Measurements from ENCODE around the gene NCOA1. TPM values are rescaled to one million over a fixed set of nuclear protein-coding genes. Genes with fewer than 3 reads are reported as not detected.

The NCOA1 gene
- total and polyA plus RNA-seq, 2 of the 4 experiments (the other 2 are of a cell fraction), result 6.7 to 11.3 TPM

DNA sequence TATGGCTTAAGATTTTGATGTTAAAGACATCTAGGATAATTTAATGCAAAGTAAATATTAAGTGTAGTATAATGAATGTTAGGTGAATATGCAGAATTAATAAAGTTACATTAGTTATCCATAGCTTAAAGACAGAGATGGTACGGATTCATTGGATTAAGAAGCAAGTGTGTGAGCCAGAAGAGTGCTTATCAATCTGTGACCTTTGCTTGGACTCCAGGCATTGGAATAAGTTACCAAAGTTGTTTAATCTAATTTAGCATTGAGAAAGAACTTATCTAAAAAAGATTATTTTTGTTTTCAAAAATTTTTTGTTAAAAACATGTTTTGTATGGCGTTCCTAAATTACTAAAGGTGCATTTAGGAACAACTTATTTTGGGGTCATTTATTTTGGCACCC lies 23.8 kb downstream of the NCOA1 start:
- H3K4me3 ChIP-seq (ENCODE audit: insufficient read depth, low read depth, low read length), result no peak overlapping the region
- H3K9ac ChIP-seq (ENCODE audit: low read depth, low read length), result no peak overlapping the region
- H4K20me1 ChIP-seq (ENCODE audit: insufficient read depth, low read length), result peaks cover 5% of the 10 kb centered on the region; the same call in 1 of the 2 replicates
- no peak for DNase-seq
- POLR2A ChIA-PET (ENCODE audit: unreplicated experiment), result no interaction called here
- no peaks in the 10 kb centered on the region for H3K36me3 ChIP-seq (ENCODE audit: control insufficient read depth, insufficient read depth, low read length)
- no peak overlapping the region for H3K4ac ChIP-seq (ENCODE audit: low read depth, low read length)
- no peaks in the 10 kb centered on the region for H3K27me3 ChIP-seq (ENCODE audit: control insufficient read depth, insufficient read depth, low read length)
- H3K18ac ChIP-seq (ENCODE audit: low read depth, low read length), result no peak overlapping the region
- H2AK9ac ChIP-seq (replicated peaks; ENCODE audit: low read depth, low read length, poor library complexity), result no peak overlapping the region
- no peak overlapping the region for H3K27ac ChIP-seq (ENCODE audit: insufficient read depth, low read length)
- WGBS, 2 experiments (ENCODE audit: extremely low coverage in 2 of 2, insufficient read length in 1 of 2), result no CpG with 5 or more reads among the region's 2 CpGs
- H3K9me1 ChIP-seq (ENCODE audit: insufficient read depth, low read length), result no peaks in the 10 kb centered on the region
- H3K4me1 ChIP-seq (ENCODE audit: control insufficient read depth, insufficient read depth, low read length), result peaks cover 6% of the 10 kb centered on the region
- H4K91ac ChIP-seq (ENCODE audit: insufficient read depth, low read depth, low read length), result no peak overlapping the region
- CTCF ChIA-PET, result interaction anchor here (0.5 kb wide), 1 partner anchor 10 kb away, joined by 4 read pairs; no protein-coding TSS in a partner anchor
- no peaks in the 10 kb centered on the region for H3K9me3 ChIP-seq (ENCODE audit: control insufficient read depth, insufficient read depth, low read length)
- H3K23ac ChIP-seq (ENCODE audit: low read depth, low read length), result no peak overlapping the region
- in situ Hi-C loops (cut with MboI; ENCODE audit: low sequenced_read_pairs) (no loop called here), intact Hi-C loops (cut with micrococcal nuclease) (no loop called here), dilution Hi-C loops (cut with HindIII; ENCODE audit: low sequenced_read_pairs, unreplicated experiment) (no loop called here)
- no peak overlapping the region for H2AK5ac ChIP-seq (ENCODE audit: low read depth, low read length)
- no peak overlapping the region for H2BK5ac ChIP-seq (ENCODE audit: low read depth, low read length, poor library complexity, severe bottlenecking)
- H2BK20ac ChIP-seq (ENCODE audit: low read depth, low read length), result no peak overlapping the region
- no peak overlapping the region for H2AFZ ChIP-seq (replicated peaks; ENCODE audit: low read length, poor library complexity)
- H3K56ac ChIP-seq (ENCODE audit: extremely low read depth, insufficient read depth, low read length), result no peak overlapping the region
- H3K14ac ChIP-seq (replicated peaks; ENCODE audit: low read depth, low read length), result no peak overlapping the region
- BruUV-seq (replicated peaks), result no TSS peak
- no peak overlapping the region for H2BK15ac ChIP-seq (ENCODE audit: low read depth, low read length)
- no peak for ATAC-seq (ENCODE audit: low read depth)
- no peak overlapping the region for H3K4me2 ChIP-seq (ENCODE audit: low read depth, low read length)
- H2BK120ac ChIP-seq (ENCODE audit: low read depth, low read length), result no peak overlapping the region
- H4K5ac ChIP-seq (ENCODE audit: low read depth, low read length), result no peak overlapping the region
- peaks cover 15 to 21% of the 10 kb centered on the region in 2 experiments for H3K79me1 ChIP-seq (ENCODE audit: low read depth in 1 of 2, low read length in 2 of 2)
- no peak for TF ChIP-seq RCOR1 (IDR thresholded peaks at IDR 0.05; ENCODE audit: insufficient replicate concordance, low read length)
- TF ChIP-seq NFE2L2 (IDR thresholded peaks at IDR 0.05; ENCODE audit: low read depth, low read length), result no peak
- H4K8ac ChIP-seq (ENCODE audit: low read depth in 2 of 2, low read length in 2 of 2), result no peak overlapping the region

Measured in IMR-90 (cell line).